H1 (cell line): Measurements from ENCODE around the gene ACVR1. TPM values are rescaled to one million over a fixed set of nuclear protein-coding genes. Genes with fewer than 3 reads are reported as not detected.

Experiments
- CTCF ChIA-PET: fragments of 300-600 bp; sonication (Branson Sonifier 250); formaldehyde crosslinking; loops from one replicate; lab custom pipeline; 2021; ENCODE audit not compliant: partially characterized antibody; lab: Charles Lee
- POLR2A ChIA-PET: fragments of 300-600 bp; sonication (Branson Sonifier 250); formaldehyde crosslinking; loops from one replicate; lab custom pipeline; 2021; ENCODE audit warnings: inconsistent platforms; ENCODE audit not compliant: partially characterized antibody; lab: Charles Lee
- DNase-seq, 2 experiments: peaks; one replicate each; pipeline versions ENCODE4 v3.0.0 to v3.0.0-alpha.2; 2010 to 2022; ENCODE audit warnings: low spot score in 2 of 2, low read depth in 1 of 2, mixed read lengths in 1 of 2
- FAIRE-seq: peaks from 2 replicates; lab custom pipeline; 2011; peaks lifted over from hg19 to GRCh38; lab: Jason Lieb, UNC
- H2AFZ ChIP-seq: 2 replicates; pipeline ENCODE4 v1.8.1; 2012; ENCODE audit warnings: low read length, inconsistent platforms
- H2AK5ac ChIP-seq: 2 replicates; pipeline ENCODE4 v1.6.1; 2013; ENCODE audit warnings: low read depth, low read length
- H2BK120ac ChIP-seq: replicated peaks from 2 replicates; pipeline ENCODE3; 2013; ENCODE audit warnings: low read depth, low read length, inconsistent platforms
- H2BK12ac ChIP-seq: 2 replicates; pipeline ENCODE4 v1.6.1; 2013; ENCODE audit warnings: low read depth, low read length
- H2BK15ac ChIP-seq: 2 replicates; pipeline ENCODE4 v1.6.1; 2013; ENCODE audit warnings: low read length
- H2BK20ac ChIP-seq: 2 replicates; pipeline ENCODE4 v1.6.1; 2013; ENCODE audit warnings: low read length
- H2BK5ac ChIP-seq: 2 replicates; pipeline ENCODE4 v1.6.1; 2013; ENCODE audit warnings: low read depth, low read length
- H3K14ac ChIP-seq: 2 replicates; pipeline ENCODE4 v1.6.1; 2013; ENCODE audit warnings: inconsistent platforms; ENCODE audit not compliant: insufficient read length
- H3K18ac ChIP-seq: 2 replicates; pipeline ENCODE4 v1.6.1; 2013; ENCODE audit warnings: low read length; ENCODE audit errors: extremely low read depth
- H3K23ac ChIP-seq: 2 replicates; pipeline ENCODE4 v1.6.1; 2013; ENCODE audit warnings: inconsistent platforms; ENCODE audit not compliant: insufficient read length
- H3K23me2 ChIP-seq: 2 replicates; pipeline ENCODE4 v1.6.1; 2013; ENCODE audit warnings: low read depth, low read length
- H3K27ac ChIP-seq: 2 replicates; pipeline ENCODE4 v1.6.1; 2011; ENCODE audit warnings: low read depth, low read length, inconsistent platforms
- H3K27me3 ChIP-seq, 4 experiments: replicated peaks in 1 of 4; 1 replicate in 1 of 4; 2 replicates in 3 of 4; pipeline versions ENCODE4 v1.6.1 to v1.8.1; 2011 to 2013; ENCODE audit warnings: low read length in 3 of 4, mild to moderate bottlenecking in 3 of 4, inconsistent platforms in 2 of 4, mixed read lengths in 2 of 4, moderate library complexity in 1 of 4; ENCODE audit not compliant: control insufficient read depth in 3 of 4, insufficient read depth in 3 of 4; ENCODE audit errors: extremely low read depth in 1 of 4
- H3K36me3 ChIP-seq, 4 experiments: 2 replicates each; pipeline versions ENCODE4 v1.6.1 to v1.8.1; 2011 to 2013; ENCODE audit warnings: mild to moderate bottlenecking in 4 of 4, low read length in 3 of 4, moderate library complexity in 2 of 4, control low read depth in 1 of 4, inconsistent platforms in 1 of 4; ENCODE audit not compliant: insufficient read depth in 4 of 4, control insufficient read depth in 2 of 4
- H3K4ac ChIP-seq: replicated peaks from 2 replicates; pipeline ENCODE3; 2013; ENCODE audit warnings: low read length, low read depth, mixed read lengths, inconsistent platforms; ENCODE audit not compliant: insufficient read length
- H3K4me1 ChIP-seq, 4 experiments: replicated peaks in 1 of 4; 1 replicate in 1 of 4; 2 replicates in 3 of 4; pipeline versions ENCODE4 v1.6.1 to v1.8.1; 2011 to 2013; ENCODE audit warnings: low read length in 3 of 4, inconsistent platforms in 2 of 4, mixed read lengths in 1 of 4; ENCODE audit not compliant: insufficient read depth in 4 of 4, control insufficient read depth in 3 of 4
- H3K4me2 ChIP-seq, 2 experiments: 2 replicates each; pipeline versions ENCODE4 v1.6.1 to v1.8.1; 2011 to 2013; ENCODE audit warnings: low read depth in 2 of 2, low read length in 2 of 2, control low read depth in 1 of 2, inconsistent platforms in 1 of 2, mild to moderate bottlenecking in 1 of 2; ENCODE audit not compliant: insufficient read depth in 1 of 2
- H3K4me3 ChIP-seq, 4 experiments: fragments of 200-600, 300-600 bp in 1 of 4; sonication (generic), shearing (Covaris generic), sonication (Bioruptor Twin) in 1 of 4; 2 replicates each; pipeline versions ENCODE4 v1.5.1 to v1.8.1; 2011 to 2016; ENCODE audit warnings: low read length in 4 of 4, low read depth in 3 of 4, control low read depth in 2 of 4, inconsistent platforms in 2 of 4, mild to moderate bottlenecking in 2 of 4, mixed read lengths in 1 of 4, moderate library complexity in 1 of 4; ENCODE audit not compliant: insufficient read depth in 2 of 4; ENCODE audit errors: extremely low read depth in 1 of 4
- H3K56ac ChIP-seq: replicated peaks from 2 replicates; pipeline ENCODE3; 2013; ENCODE audit warnings: low read depth, mild to moderate bottlenecking, mixed read lengths, low read length, inconsistent platforms; ENCODE audit not compliant: insufficient read length
- H3K79me1 ChIP-seq: 2 replicates; pipeline ENCODE4 v1.6.1; 2013; ENCODE audit warnings: low read depth, low read length, control low read depth
- H3K79me2 ChIP-seq, 2 experiments: 2 replicates each; pipeline versions ENCODE4 v1.6.1 to v1.8.1; 2012 to 2013; ENCODE audit warnings: low read length in 2 of 2, mild to moderate bottlenecking in 2 of 2, inconsistent platforms in 1 of 2; ENCODE audit not compliant: insufficient read depth in 2 of 2, control insufficient read depth in 1 of 2
- H3K9ac ChIP-seq, 4 experiments: replicated peaks in 1 of 4; 1 replicate in 1 of 4; 2 replicates in 3 of 4; pipeline versions ENCODE4 v1.6.1 to v1.8.1; 2011 to 2013; ENCODE audit warnings: low read depth in 3 of 4, low read length in 3 of 4, control low read depth in 2 of 4, mild to moderate bottlenecking in 2 of 4, moderate library complexity in 2 of 4, inconsistent platforms in 1 of 4; ENCODE audit errors: extremely low read depth in 1 of 4
- H3K9me3 ChIP-seq, 2 experiments: 2 replicates each; pipeline versions ENCODE4 v1.6.1 to v1.8.1; 2012 to 2013; ENCODE audit warnings: mild to moderate bottlenecking in 2 of 2, moderate library complexity in 2 of 2, control low read depth in 1 of 2, inconsistent platforms in 1 of 2, low read depth in 1 of 2, low read length in 1 of 2, mixed read lengths in 1 of 2; ENCODE audit not compliant: insufficient read depth in 2 of 2
- H4K20me1 ChIP-seq, 2 experiments: replicated peaks in 1 of 2; 2 replicates each; pipeline versions ENCODE3 to v1.8.1; 2011 to 2013; ENCODE audit warnings: inconsistent platforms in 2 of 2, low read length in 2 of 2, mild to moderate bottlenecking in 1 of 2; ENCODE audit not compliant: insufficient read depth in 2 of 2, control insufficient read depth in 1 of 2
- H4K5ac ChIP-seq: 2 replicates; pipeline ENCODE4 v1.6.1; 2013; ENCODE audit warnings: low read length, low read depth, mixed read lengths, inconsistent platforms; ENCODE audit not compliant: insufficient read length
- H4K8ac ChIP-seq: 2 replicates; pipeline ENCODE4 v1.8.0; 2013; ENCODE audit warnings: mild to moderate bottlenecking, moderate library complexity, low read length, inconsistent platforms; ENCODE audit not compliant: insufficient read depth; ENCODE audit errors: extremely low read depth
- H4K91ac ChIP-seq: replicated peaks from 2 replicates; pipeline ENCODE3; 2013; ENCODE audit warnings: low read length, mixed read lengths, inconsistent platforms; ENCODE audit not compliant: insufficient read length
- CBX5 ChIP-seq: fragments of 300-800, 300-1000 bp; sonication (generic); IDR thresholded peaks from 2 replicates; pipeline ENCODE4 v1.7.1; 2016; ENCODE audit warnings: antibody characterized with exemption, low read length, low read depth
- CBX8 ChIP-seq: fragments of 300-800, 300-1000 bp; sonication (generic); IDR thresholded peaks from 2 replicates; pipeline ENCODE4 v1.7.1; 2016; ENCODE audit warnings: low read depth, low read length, borderline replicate concordance
- EP300 ChIP-seq, 2 experiments: IDR thresholded peaks; 1 replicate in 1 of 2; 2 replicates in 1 of 2; pipeline ENCODE4 v1.6.1; 2011 to 2012; ENCODE audit warnings: low read depth in 2 of 2, low read length in 2 of 2, mild to moderate bottlenecking in 2 of 2, borderline replicate concordance in 1 of 2, inconsistent platforms in 1 of 2, moderate library complexity in 1 of 2
- EZH2 ChIP-seq: fragments of 200-600 bp; sonication (generic); IDR thresholded peaks from 2 replicates; pipeline ENCODE4 v1.7.1; 2012; ENCODE audit warnings: low read depth, mild to moderate bottlenecking, moderate library complexity, low read length, inconsistent platforms; ENCODE audit not compliant: severe bottlenecking
- FOSL1 ChIP-seq: IDR thresholded peaks from 2 replicates; pipeline ENCODE4 v1.6.1; 2011; ENCODE audit warnings: mild to moderate bottlenecking, low read depth, low read length, moderate library complexity; ENCODE audit not compliant: insufficient read depth
- GABPA ChIP-seq: IDR thresholded peaks from 2 replicates; pipeline ENCODE4 v1.6.1; 2011; ENCODE audit warnings: mild to moderate bottlenecking, low read length, moderate library complexity, borderline replicate concordance; ENCODE audit not compliant: insufficient read depth
- HDAC2 ChIP-seq, 2 experiments: fragments of 300-600 bp in 1 of 2; sonication (generic) in 1 of 2; IDR thresholded peaks; 2 replicates each; pipeline ENCODE4 v1.6.1; 2011 to 2012; ENCODE audit warnings: low read depth in 2 of 2, low read length in 2 of 2, mild to moderate bottlenecking in 2 of 2, moderate library complexity in 2 of 2, borderline replicate concordance in 1 of 2, inconsistent platforms in 1 of 2
- RFX5 ChIP-seq: IDR thresholded peaks from 2 replicates; pipeline ENCODE4 v1.6.1; 2011; ENCODE audit warnings: low read depth, low read length, improper control_type of control experiment, borderline replicate concordance
- SIN3A ChIP-seq, 2 experiments: IDR thresholded peaks in 1 of 2; conservative IDR thresholded peaks in 1 of 2; 2 replicates each; pipeline ENCODE4 v1.6.1; 2011 to 2012; ENCODE audit warnings: low read length in 2 of 2, improper control_type of control experiment in 1 of 2, low read depth in 1 of 2, mild to moderate bottlenecking in 1 of 2
- TAF1 ChIP-seq: IDR thresholded peaks from 2 replicates; pipeline ENCODE4 v1.6.1; 2011; ENCODE audit warnings: mild to moderate bottlenecking, low read depth, low read length
- TBP ChIP-seq: IDR thresholded peaks from 2 replicates; pipeline ENCODE4 v1.6.1; 2011; ENCODE audit warnings: low read depth, low read length, improper control_type of control experiment
- TEAD4 ChIP-seq: IDR thresholded peaks from 2 replicates; pipeline ENCODE4 v1.6.1; 2012; ENCODE audit warnings: low read depth, low read length, inconsistent platforms, mixed read lengths
- WGBS, 2 experiments: shearing (Covaris generic) in 1 of 2; methylation state at CpG; one replicate each; pipeline versions ENCODE4 v1.1.6 to v1.1.7; 2013 to 2015; ENCODE audit warnings: low lambda C conversion rate in 2 of 2, mixed read lengths in 2 of 2, inconsistent platforms in 1 of 2, low coverage in 1 of 2, missing lambda C conversion rate in 1 of 2; ENCODE audit not compliant: insufficient replicate concordance in 2 of 2, insufficient coverage in 1 of 2, insufficient read length in 1 of 2; ENCODE audit errors: extremely low coverage in 1 of 2, missing lambda C conversion rate in 1 of 2; 5-methylcytosine and 5-hydroxymethylcytosine counted together
- polyA plus RNA-seq, 7 experiments: library from polyadenylated mRNA; depleted of rRNA in 3 of 7; stranded (reverse) in 5 of 7; unstranded in 2 of 7; fragments of >200 nt in 5 of 7; fragments of 200-250 nt in 2 of 7; gene quantifications; 1 replicate in 5 of 7; 2 replicates in 1 of 7; 4 replicates in 1 of 7; pipeline versions ENCODE4 v1.2.1 to v1.2.3, GENCODE V29; 2011 to 2013; ENCODE audit warnings: missing spikeins in 2 of 7, mixed read lengths in 2 of 7
- total RNA-seq: library from RNA; stranded (reverse); fragmentation: NEBNext Ultra II Directional; extraction: Animal tissue kit (Norgen Biotek cat#: 25700); gene quantifications from 2 replicates; pipeline ENCODE4 v1.2.1, GENCODE V29; 2021

ACVR1 gene
- total and polyA plus RNA-seq, 2 of the 8 experiments (the other 6 are each of a cell fraction or from before 2014, with no cell fraction given), result 8.5 to 17.7 TPM

- CTCF ChIA-PET, result interaction anchor here (0.5 to 1.9 kb wide), 3 partner anchors 16 to 942 kb away, joined by 3 to 4 read pairs (median 4); no protein-coding TSS in a partner anchor
- H2BK12ac ChIP-seq, result no peak overlapping the region
- H3K4me1 ChIP-seq, result no peaks in the 10 kb centered on the region
- H3K14ac ChIP-seq, result no peak overlapping the region
- no peak overlapping the region for H3K4ac ChIP-seq
- no peak overlapping the region for H2AK5ac ChIP-seq
- no peaks in the 10 kb centered on the region for H4K20me1 ChIP-seq
- H3K9me3 ChIP-seq, result no peaks in the 10 kb centered on the region
- H3K56ac ChIP-seq, result no peak overlapping the region
- no peak overlapping the region for H3K18ac ChIP-seq
- no peak overlapping the region for H3K4me3 ChIP-seq
- H4K91ac ChIP-seq, result no peak overlapping the region
- no peak overlapping the region for H2BK5ac ChIP-seq
- WGBS, 2 experiments, result 97% methylated on average over 4 of the region's 4 CpGs; no CpG with 5 or more reads in 1 of the 2 experiments
- H4K8ac ChIP-seq, result no peak overlapping the region
- H3K79me2 ChIP-seq, result peaks cover 0 to 2% of the 10 kb centered on the region in 2 experiments; a peak in 1 of 4 replicates
- H3K27ac ChIP-seq, result no peak overlapping the region
- H3K23me2 ChIP-seq, result no peaks in the 10 kb centered on the region; the same call in 1 of the 2 replicates
- H2BK120ac ChIP-seq, result no peak overlapping the region
- POLR2A ChIA-PET, result no interaction called here
- H3K79me1 ChIP-seq, result no peaks in the 10 kb centered on the region; the same call in 1 of the 2 replicates
- no peak overlapping the region for H2BK20ac ChIP-seq
- DNase-seq, result no peak
- H2BK15ac ChIP-seq, result no peak overlapping the region
- no peak overlapping the region for H2AFZ ChIP-seq
- H3K4me2 ChIP-seq, result no peak overlapping the region
- no peak for FAIRE-seq
- H4K5ac ChIP-seq, result no peak overlapping the region
- H3K23ac ChIP-seq, result no peak overlapping the region
- TF ChIP-seq TEAD4 (no peak), FOSL1 (no peak), EZH2 (no peak), TBP (no peak), CBX5 (no peak), HDAC2 (IDR thresholded peaks at IDR 0.05; ENCODE audit: borderline replicate concordance in 1 of 2, low read depth in 2 of 2, low read length in 2 of 2) (no peak), EP300 (IDR thresholded peaks at IDR 0.05; ENCODE audit: borderline replicate concordance in 1 of 2, low read depth in 2 of 2, low read length in 2 of 2) (no peak), CBX8 (no peak), TAF1 (no peak), GABPA (no peak), RFX5 (no peak), SIN3A (conservative IDR thresholded peaks at IDR 0.05 in 1 of 2, IDR thresholded peaks at IDR 0.05 in 1 of 2; ENCODE audit: low read depth in 1 of 2, low read length in 2 of 2) (no peak)
- TF ChIP-seq, all 59 proteins: peak for 0
- H3K36me3 ChIP-seq, result no peaks in the 10 kb centered on the region
- no peak overlapping the region for H3K9ac ChIP-seq
- H3K27me3 ChIP-seq, result no peaks in the 10 kb centered on the region
Measured at GRCh38 chr2:157803476-157803875, 72.7 kb downstream of the ACVR1 start.
